HG03354 (cell line): Measurements from ENCODE around the gene PBX1.

ENCODE experiments used
- ATAC-seq: cut with Tn5 transposase; IDR thresholded peaks from one replicate; pipeline ENCODE4 v1.9.1; 2021; ENCODE audit warnings: mild to moderate bottlenecking; ENCODE audit not compliant: unreplicated experiment, poor library complexity, severe bottlenecking

PBX1 gene

DNA sequence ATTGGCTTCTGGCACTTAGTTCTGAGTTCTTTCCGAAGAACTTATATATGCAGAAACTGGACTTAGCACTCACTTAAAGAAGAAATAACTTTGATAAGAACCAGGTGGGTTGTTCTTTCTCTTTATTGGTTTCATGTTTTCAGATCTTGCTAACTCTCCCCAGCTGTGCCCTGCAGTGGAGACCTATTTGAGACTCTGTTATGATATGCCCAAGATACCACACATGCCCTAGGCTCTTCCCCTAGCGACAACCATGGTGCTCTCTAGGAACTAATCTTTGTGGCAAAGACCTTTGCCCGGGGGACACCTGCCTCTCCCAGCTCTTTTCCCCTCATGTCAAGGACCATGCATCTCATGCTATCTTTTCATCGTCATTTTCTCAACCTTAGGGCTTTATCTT, 128.8 kb downstream of the PBX1 start:
- no peak for ATAC-seq

- ATAC-seq: no peak
Observed at GRCh38 chr1:164688791-164689190, 129.8 kb downstream of the PBX1 start.

DNA sequence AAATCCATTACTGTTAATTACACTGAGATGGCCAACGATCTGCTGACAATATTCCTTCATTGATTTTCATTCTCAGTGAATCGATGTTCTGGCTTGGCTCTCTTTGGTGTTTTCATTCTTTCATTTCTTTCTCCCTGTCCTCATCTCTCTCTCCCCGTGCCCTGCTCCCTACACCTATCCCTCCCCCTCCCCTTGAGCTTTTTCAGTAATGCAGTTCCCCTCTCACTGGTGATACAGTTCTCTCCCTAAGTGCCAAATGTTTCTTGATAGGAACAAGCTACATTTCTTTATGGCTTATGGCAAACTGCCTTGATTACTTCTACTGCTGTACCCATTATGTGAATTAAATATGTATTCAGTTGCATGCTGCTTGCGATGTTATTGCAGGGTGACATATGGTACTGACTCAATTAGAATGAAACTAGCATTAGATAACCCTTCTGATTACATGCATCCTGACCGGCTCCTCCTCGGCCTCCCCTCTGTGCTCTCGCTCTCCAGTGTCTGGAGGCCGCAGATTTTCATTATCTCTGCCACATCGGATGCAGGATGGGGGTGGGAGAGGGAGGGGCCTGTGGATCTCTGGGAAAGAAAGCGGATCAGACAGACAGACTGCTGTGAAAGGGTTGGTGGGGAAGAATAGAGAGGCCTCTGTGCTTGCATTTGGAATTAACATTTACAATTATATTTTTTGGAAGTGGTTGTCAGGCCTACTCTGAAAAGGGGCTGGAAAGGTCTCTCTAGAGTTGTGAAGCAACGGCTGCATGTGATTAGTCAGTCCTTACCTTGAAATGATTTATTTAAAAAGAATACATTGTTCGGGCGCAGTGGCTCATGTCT, 130.9 kb downstream of the PBX1 start:
- ATAC-seq: no peak

GRCh38 chr1:164692420-164692819, 133.4 kb downstream of the PBX1 start:
- ATAC-seq: no peak

GRCh38 chr1:164693564-164694359, 134.8 kb downstream of the PBX1 start:
- ATAC-seq: no peak

GRCh38 chr1:164694505-164694904, 135.5 kb downstream of the PBX1 start:
- no peak for ATAC-seq

DNA sequence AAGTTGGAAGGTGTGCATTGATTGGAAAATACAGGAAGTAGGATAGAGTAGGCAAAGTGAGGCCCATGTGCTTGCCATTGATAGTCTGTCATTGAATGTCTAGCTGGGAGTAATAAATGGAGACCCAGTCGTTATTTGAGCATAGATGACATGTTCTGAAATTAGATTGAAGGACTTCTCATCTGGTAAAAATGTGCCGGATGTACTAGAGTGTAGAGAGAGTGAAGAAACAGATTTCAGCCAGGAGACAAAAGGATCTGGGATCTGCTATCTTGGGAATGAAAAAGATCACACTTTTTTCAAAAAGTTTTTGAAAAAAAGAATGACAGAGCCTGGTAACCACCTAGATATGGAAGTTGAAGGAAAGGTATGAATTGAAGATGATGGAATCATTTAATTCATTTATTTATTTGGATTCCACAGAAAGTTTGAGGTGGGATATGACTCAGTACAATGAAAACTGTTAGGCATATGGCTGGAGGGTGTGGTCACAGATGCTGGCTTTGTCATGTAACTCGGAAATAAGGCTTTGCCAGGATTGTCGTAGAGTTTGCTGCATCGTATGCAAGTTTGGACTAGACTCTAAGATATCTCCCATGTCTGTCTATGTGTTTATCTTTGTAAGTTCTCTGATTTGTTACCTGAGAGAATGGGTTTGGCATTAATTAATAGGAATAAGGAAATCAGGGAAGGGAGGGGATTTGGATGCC, 137.1 kb downstream of the PBX1 start:
- ATAC-seq: no peak

DNA sequence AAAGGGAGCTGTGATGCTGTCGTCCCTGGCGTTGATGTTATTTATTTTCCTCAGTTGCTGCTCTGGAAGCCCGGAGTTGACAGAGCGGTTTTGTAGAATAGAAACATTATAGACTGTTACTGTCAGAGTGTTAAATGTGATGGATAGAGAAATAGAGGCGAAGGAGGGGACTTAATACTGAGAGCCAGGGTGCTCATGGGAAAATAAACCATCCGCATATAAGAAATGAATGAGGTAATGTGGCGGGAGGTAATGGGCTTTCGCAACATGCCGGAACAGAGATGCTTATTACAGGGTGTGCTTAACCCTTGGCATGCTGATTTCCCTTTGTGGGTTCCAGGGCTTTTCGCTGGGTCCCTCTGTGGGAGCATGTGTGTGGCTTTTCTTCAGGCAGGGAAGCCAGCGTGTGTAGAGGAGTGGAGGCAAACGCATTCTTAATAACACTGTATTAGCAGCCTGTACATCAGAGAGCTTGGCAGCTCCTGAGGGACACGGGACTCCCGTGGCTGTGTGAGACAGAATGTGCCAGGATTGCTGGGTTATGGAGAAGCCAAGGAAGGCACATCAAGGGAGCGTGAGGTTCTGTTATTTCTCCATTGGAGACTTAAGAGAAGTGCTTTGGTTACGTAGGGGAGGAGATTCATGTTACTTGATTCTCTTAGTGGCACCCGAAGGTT, 141.0 kb downstream of the PBX1 start:
- no peak for ATAC-seq

- no peak for ATAC-seq
Observed at GRCh38 chr1:164700683-164701082, 141.7 kb downstream of the PBX1 start.

DNA sequence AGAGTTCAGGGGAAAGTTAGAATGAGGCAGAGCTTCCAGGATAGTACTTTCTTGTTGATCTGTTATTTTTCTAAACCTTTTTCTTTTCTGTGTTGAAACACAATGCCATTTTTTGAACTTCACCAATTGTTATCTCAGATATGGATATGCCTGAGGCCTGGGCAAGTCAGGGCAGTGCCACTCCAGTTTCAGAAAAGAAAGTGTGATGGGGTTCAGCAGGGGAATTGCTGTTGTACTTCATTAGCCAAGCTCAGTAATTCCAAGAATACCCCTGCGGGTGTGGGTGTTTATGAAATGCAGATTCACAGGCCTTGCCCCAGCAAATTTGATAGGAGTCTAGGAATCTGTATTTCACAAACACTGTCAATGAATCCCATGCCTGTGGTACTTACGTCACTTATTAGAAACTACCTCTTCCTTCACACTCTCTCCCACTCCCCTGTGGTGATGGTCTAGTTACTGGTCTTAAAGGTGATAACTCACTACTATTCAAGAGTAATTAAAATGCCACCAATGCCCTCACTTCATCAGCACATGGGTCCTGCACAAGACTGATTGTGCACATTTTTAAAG, 142.3 kb downstream of the PBX1 start:
- ATAC-seq: no peak

- ATAC-seq: no peak
Observed at GRCh38 chr1:164702216-164702615, 143.2 kb downstream of the PBX1 start.

GRCh38 chr1:164702664-164703063, 143.7 kb downstream of the PBX1 start:
- ATAC-seq: no peak

DNA sequence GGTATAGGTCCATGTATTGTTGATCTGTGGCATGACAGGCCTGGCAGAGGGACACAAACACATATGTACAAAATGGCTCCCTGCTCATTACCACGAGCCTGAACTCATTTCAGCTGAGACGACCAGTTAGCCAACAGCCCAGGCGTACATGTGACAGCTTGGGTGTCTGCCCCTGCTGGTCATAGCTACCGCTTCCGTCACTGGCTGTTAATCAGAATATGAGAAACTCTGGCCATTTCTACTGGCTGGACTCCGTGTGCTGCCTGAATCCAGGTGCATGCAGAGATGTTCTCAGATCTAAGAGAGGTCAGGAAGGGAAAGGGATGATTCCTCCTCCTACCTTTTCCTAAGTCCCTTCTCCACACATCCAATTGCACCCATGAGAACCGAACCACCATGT, 144.5 kb downstream of the PBX1 start:
- no peak for ATAC-seq

- no peak for ATAC-seq
Observed at GRCh38 chr1:164703960-164704411, 145.0 kb downstream of the PBX1 start.

DNA sequence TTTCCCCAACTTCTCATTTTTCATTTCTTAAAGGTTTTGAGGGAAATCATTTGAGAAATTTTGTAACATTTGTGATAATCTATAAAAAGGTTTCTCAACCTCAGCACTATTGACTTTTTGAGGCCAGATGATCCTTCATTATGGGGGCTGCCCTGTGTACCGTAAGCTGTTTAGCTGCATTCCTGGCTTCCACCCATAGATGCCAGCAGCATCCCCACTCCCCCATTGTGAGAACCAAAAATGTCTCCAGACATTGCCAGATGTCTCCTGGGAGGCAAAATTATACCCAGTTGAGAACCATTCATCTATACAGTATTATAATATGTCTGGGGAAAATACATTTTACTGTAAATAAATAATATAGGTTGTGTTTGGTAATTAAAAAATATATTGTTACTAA, 146.0 kb downstream of the PBX1 start:
- ATAC-seq: no peak

GRCh38 chr1:164706606-164706987, 147.6 kb downstream of the PBX1 start:
- no peak for ATAC-seq

DNA sequence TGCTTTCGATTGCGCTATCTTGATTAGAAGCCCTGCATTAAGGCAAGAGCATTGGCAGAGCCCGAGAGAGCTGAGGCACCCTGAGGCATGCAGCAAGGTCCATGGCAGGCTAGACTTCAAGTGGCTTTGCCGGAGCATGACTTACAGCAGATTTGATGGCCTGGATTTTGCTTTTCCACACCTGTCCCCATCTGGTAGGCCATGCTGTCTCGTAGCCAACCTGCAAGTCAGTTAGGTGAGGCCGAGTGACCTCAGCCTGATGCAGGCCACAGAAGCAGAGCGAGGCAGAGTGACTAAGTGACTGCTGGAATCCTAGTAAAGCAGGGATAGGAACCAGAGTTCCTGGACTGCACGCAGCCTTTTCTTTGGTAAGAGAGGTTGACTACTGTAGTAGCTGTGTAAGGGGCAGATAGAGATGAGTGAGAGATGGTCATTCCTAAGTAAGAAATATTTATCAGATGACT, 148.9 kb downstream of the PBX1 start:
- no peak for ATAC-seq

DNA sequence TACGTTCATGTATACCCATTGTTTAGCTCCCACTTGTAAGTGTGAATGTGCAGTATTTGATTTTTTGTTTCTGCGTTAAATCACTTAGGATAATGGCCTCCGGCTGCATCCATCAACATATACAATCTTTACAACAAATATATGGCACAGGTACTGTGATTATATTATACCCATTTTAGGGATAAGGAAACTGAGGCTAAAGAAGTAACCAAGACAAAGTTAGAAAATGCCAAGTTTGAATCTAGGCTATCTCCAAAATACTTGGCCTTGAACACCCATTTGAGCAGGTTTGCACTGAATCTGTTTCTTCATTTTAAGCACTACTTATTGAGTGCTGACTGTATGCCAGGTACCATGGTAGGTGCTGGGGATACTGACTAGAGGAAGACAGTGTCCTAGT, 149.6 kb downstream of the PBX1 start:
- ATAC-seq: no peak

DNA sequence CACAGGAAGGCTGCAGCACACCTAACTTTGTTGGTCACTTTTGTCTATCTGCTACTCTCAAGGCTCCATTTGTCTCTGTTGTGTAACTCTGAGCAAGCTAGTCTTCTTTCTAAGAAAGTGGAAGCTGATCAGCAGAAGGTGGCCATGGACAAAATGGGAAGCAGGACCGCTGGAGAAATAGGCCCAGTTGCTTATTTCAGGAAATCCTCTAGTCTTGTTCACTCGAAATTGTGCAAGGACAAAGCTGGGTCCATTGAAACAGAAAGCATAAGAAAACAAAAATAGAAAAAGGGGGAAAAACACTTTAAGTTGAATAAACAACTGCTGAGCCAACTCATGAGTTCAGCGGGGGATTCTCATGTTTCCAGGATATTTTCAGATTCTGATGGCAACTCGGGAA, 150.1 kb downstream of the PBX1 start:
- ATAC-seq: no peak
